HG03066 (cell line): ENCODE results near the gene HNF1A.
A peak's percentile ranks its signal among the peaks of the same experiment; 100 is the strongest.

Experiments
- ATAC-seq: cut with Tn5 transposase; IDR thresholded peaks from one replicate; pipeline ENCODE4 v1.9.1; 2021; ENCODE audit warnings: low read depth; ENCODE audit not compliant: unreplicated experiment

HNF1A gene

DNA sequence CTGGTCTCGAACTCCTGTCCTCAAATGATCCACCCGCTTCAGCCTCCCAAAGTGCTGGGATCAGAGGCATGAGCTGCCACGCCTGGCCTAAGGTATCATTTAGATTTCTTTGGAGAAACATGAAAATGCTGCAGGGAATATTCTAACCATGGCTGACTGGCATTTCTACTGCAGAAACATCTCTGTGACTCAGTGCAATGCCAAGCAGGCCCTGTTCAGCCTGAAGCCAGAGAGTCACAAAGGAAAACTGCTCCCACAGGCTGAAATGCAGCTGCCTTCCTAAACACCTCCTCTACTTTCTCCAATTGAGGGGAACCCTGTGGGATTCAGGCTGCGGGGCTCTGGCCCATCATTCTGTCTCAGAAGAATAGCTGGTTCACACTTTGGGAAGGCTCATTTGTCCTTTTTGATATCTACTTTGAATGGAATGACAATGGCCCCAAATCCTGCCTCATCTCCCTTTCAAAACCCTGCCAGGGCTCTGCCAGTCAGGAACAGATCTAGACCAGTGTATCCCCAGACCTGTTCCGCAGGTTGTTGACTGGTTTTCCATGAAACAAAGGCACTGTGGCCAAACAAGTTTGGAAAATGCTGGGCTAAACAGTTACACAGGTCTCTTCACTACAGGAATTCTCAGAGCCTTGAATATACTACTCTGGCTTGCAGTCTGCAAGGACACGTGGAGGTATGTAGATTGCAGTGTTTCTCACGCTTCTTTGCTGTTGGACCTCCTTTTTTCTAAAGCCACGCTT lies 30.2 kb downstream of the HNF1A start:
- ATAC-seq, result no peak

- no peak for ATAC-seq
Observed at GRCh38 chr12:121009741-121010140, 31.4 kb downstream of the HNF1A start.

GRCh38 chr12:121010860-121011259 lies 32.5 kb downstream of the HNF1A start:
- no peak for ATAC-seq

DNA sequence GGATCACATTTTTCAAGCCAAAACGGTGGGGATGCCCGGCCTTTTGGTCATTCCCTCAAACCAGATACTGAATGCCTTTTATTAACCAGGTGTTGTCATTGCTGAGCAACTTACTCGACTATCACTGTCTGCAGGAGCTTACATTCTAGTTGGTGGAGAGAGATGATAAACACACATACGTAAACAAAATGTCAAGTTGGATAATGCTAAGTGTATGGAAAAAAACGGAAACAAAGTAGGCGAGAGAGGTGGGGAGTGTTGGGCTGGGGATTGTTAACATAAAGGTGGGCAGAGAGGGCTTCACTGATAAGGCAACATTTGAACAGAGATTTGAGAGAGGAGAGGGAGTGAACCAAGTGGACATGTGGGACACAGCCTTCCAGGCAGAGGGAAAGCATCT lies 33.5 kb downstream of the HNF1A start:
- ATAC-seq, result no peak

- ATAC-seq, result no peak
Observed at GRCh38 chr12:121013715-121014114, 35.4 kb downstream of the HNF1A start.

DNA sequence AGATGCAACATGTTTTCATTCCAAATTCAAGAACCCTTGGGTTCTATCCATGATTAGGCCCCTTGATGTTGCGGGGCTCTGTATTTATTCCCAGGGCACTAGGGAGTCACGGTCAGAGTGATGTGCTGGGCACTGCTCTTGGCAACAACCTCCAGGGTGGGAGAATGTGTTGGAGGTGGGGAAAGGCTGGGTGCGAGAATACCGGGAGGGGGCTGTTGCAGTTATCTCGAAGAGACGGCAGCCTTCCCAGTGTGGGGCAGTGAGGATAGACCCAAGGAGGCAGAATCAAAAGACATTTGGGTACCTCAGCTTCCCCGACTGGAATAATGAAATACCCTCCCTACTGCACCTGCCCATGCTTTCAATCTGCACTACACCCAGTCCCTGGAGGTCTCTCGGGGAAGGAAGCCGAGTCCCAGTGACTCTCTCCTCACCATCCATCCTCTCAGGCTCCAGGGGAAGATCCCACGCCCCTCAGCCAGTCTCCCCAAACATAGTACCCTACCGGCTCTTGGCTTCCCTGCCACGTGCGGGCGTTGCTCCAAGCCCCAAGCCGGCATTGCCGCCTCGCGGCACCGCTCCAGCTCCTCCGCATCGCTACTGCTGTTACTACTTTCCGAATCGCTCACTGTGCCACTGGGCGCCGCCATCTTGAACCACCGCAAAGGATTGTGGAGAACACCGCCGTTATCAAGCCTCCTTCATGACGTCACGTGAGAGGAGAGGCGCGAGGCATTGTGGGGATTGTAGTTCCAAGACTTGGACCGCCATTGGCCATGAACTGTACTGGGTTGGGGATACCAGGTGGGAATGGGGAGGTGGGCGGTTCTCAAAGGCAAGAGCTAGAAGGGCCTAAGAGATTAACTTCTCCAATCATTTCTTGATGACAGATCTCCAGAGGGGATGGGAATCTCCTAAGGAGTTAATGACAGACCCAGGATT lies 37.8 kb downstream of the HNF1A start, which contains the start of gene C12orf43:
TSS of gene C12orf43 (minus strand) at position 663 of the 942 bp plus-strand sequence. CDS start at position 650, 13 bp downstream.
- peak; percentile 98 for ATAC-seq

GRCh38 chr12:121017966-121018491 lies 39.7 kb downstream of the HNF1A start:
- ATAC-seq, result no peak

DNA sequence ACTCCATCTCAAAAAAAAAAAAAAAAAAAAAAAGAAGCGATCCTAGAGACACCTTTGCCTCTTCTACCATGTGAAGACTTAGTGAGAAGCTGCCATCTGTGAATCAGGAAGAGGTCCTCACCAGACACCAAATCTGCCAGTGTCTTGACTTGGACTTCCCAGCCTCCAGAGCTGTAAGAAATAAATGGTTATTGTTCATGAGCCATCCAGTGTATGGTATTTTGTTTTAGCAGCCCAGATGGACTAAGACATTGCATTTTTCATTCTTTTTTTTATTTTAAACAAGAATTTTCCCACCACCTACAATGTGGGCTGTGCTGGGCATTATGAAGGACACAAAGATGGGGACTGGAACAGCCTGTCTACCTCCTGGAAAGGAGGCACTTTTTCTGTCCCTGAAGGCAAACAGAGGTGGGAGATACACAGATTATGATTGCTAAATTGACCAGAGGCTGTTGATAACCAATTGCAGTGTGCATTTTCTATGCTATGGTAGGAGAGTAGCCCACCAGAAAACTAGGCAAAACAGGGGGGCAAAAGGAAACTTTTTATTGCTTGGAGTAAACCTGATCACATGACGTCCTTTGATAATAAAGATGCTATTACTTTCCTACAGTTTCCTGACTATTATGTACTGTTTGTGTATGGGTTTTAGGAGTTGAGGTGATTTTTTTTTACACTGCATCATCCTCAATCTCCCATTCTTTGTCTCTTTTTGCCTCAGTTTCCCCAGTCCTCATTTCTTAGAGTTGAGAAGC lies 40.7 kb downstream of the HNF1A start:
- no peak for ATAC-seq

DNA sequence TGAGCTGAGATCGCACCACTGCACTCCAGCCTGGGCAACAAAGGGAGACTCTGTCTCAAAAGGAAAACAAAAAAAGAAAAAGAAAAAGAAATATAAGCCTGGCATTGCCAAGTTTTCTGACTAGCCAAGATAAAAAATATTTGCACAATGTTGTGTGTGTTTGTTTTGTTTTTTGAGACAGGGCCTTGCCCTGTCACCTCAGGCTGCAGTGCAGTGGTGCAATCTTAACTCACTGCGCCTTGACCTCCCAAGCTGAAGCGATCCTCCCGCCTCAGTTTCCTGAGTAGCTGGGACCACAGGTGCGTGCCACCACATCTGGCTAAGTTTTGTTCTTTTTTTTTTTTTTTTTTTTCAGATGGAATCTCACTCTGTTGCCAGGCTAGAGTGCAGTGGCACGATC lies 43.4 kb downstream of the HNF1A start:
- no peak for ATAC-seq

- ATAC-seq, result no peak
Observed at GRCh38 chr12:121022713-121023112, 44.4 kb downstream of the HNF1A start.

DNA sequence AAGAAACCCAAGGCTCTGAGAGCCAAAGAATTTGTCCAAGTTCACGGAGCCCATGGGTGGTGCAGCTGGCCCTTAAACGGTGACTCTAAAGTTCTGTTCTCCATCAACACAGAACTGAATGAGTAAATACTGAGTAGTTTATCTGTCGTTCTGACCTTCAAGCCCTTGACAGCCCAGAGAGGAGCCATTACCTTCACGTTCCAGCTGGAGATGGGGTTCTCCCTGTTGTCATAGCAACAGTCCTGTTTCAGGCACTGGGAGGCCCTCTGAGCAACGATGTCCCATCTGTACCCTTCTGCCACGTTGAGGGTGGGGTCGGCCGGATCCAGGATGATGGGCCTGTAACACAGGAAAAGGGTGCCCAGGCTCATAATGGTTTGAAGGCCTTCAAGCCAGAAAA lies 45.5 kb downstream of the HNF1A start:
- ATAC-seq, result no peak

DNA sequence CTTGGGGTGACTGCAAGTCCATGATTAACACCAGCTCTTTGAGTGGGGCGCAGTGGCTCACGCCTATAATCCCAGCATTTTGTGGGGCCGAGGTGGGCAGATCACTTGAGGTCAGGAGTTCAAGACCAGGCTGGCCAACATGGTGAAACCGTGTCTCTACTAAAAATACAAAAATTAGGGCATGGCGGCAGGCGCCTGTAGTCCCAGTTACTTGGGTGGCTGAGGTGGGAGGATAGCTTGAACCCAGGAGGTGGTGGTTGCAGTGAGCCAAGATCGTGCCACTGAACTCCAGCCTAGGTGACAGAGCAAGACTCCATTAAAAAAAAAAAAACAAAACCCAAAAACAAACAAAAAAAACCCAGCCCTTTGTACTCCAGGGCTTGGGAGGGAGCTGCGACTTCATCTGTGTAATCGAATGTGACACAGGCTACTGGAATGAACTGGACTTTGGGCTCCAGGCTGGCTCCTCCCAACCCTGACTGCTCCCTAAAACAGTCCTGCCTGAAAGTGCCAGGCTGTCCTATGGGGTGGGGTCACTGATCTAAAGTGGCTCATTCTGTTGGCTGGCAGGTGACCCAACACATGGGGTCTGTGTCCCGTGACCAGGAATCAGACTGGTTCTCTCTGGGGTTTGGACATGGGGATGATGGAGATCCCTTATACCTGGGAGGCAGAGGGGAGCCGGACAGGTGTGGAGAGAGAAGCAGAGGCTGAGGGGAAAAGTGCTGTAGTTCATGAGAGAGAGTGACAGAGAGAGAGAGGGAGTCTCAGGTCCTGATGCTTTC lies 47.3 kb downstream of the HNF1A start:
- ATAC-seq, result no peak

- ATAC-seq, result no peak
Observed at GRCh38 chr12:121026274-121027045, 48.1 kb downstream of the HNF1A start.

GRCh38 chr12:121030576-121031212 lies 52.4 kb downstream of the HNF1A start:
- no peak for ATAC-seq

- no peak for ATAC-seq
Observed at GRCh38 chr12:121033625-121034349, 55.4 kb downstream of the HNF1A start.

GRCh38 chr12:121034616-121035305 lies 56.4 kb downstream of the HNF1A start:
- ATAC-seq, result no peak

DNA sequence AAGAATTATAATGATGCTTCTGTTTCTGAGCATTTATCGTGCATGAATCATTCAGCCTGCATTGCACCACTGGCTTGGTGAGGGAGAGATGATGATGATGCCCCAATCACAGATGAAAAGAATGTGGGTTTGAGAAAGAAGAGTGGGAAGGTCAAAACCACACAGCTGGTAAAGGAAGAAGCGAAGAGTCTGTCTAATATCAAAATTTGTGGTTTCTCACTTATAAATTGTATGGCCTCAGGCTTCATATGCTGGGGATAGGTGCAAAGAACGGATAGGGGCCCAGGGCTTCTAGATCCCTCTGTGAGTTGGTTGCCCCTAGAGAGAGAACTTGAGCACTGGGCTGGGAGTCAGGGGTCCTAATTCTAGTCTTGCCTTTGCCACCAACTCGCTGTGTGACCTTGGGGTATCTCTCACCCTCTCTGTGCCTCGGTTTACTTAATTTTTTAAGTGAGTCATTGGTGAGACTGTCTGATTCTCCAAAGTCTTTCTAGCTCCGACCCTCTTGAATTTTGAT lies 58.5 kb downstream of the HNF1A start:
- ATAC-seq, result no peak
